Activated T-cell treated with anti-CD3 and anti-CD28 coated beads, Interleukin-2, amount 50 U/mL, for 4 hours (primary cell): ENCODE data around the gene KCNMB1. TPM values are rescaled to one million over a fixed set of nuclear protein-coding genes. Genes with fewer than 3 reads are reported as not detected.

Experiments
- ATAC-seq, 2 donors: fragments of 200-7000 bp; cut with Tn5 transposase; one replicate each; pipeline ENCODE4 v1.10.0; 2021
- DNase-seq: peaks from one replicate; pipeline ENCODE4 v3.0.0-alpha.2; 2020
- H3K27me3 Mint-ChIP-seq: one replicate; pipeline ENCODE4 v1.8.0; 2021; ENCODE audit warnings: low read depth, mixed read lengths
- H3K36me3 Mint-ChIP-seq: one replicate; pipeline ENCODE4 v1.8.0; 2022; ENCODE audit warnings: mixed read lengths; ENCODE audit not compliant: insufficient read depth
- H3K4me1 Mint-ChIP-seq: one replicate; pipeline ENCODE4 v1.8.0; 2021; ENCODE audit warnings: low read depth, mixed read lengths
- H3K4me3 Mint-ChIP-seq: one replicate; pipeline ENCODE4 v1.8.0; 2021; ENCODE audit warnings: mild to moderate bottlenecking, moderate library complexity, mixed read lengths
- H3K9me3 Mint-ChIP-seq: one replicate; pipeline ENCODE4 v1.8.0; 2021; ENCODE audit warnings: mixed read lengths
- total RNA-seq, 3 donors: library from RNA; stranded (reverse); gene quantifications; one replicate each; pipeline ENCODE4 v1.2.1, GENCODE V29; 2021

KCNMB1 gene
- total RNA-seq, 3 donors from 2014 or later: 0.03 TPM; not detected in 2

- H3K4me3 Mint-ChIP-seq: peak overlapping the region; percentile 77
- H3K4me1 Mint-ChIP-seq: peaks cover 28% of the 10 kb centered on the region
- no peaks in the 10 kb centered on the region for H3K9me3 Mint-ChIP-seq
- H3K27me3 Mint-ChIP-seq: no peaks in the 10 kb centered on the region
- ATAC-seq (peak; percentile 42 to 53), DNase-seq (peak; percentile 69)
- H3K36me3 Mint-ChIP-seq: no peaks in the 10 kb centered on the region
Observed at GRCh38 chr5:170333161-170333910, 55.8 kb downstream of the KCNMB1 start.

GRCh38 chr5:170332058-170332457 is 57.1 kb downstream of the KCNMB1 start:
- Mint-ChIP-seq H3K27me3 (no peaks in the 10 kb centered on the region), H3K4me1 (peaks cover 17% of the 10 kb centered on the region), H3K36me3 (no peaks in the 10 kb centered on the region), H3K4me3 (no peak overlapping the region), H3K9me3 (no peaks in the 10 kb centered on the region)
- DNase-seq (no peak), ATAC-seq (no peak)

- Mint-ChIP-seq H3K4me3 (no peak overlapping the region), H3K27me3 (no peaks in the 10 kb centered on the region), H3K4me1 (peaks cover 6% of the 10 kb centered on the region), H3K9me3 (no peaks in the 10 kb centered on the region), H3K36me3 (no peaks in the 10 kb centered on the region)
- DNase-seq: no peak
- ATAC-seq: no peak
Observed at GRCh38 chr5:170330568-170331054, 58.6 kb downstream of the KCNMB1 start.

- H3K4me3 Mint-ChIP-seq: no peak overlapping the region
- no peaks in the 10 kb centered on the region for H3K27me3 Mint-ChIP-seq
- H3K4me1 Mint-ChIP-seq: peaks cover 7% of the 10 kb centered on the region
- H3K9me3 Mint-ChIP-seq: no peaks in the 10 kb centered on the region
- H3K36me3 Mint-ChIP-seq: no peaks in the 10 kb centered on the region
- DNase-seq: no peak
- no peak for ATAC-seq
Observed at GRCh38 chr5:170329524-170329923, 59.6 kb downstream of the KCNMB1 start.

- ATAC-seq (no peak), DNase-seq (no peak)
- no peak overlapping the region for H3K4me3 Mint-ChIP-seq
- no peaks in the 10 kb centered on the region for H3K36me3 Mint-ChIP-seq
- peaks cover 9% of the 10 kb centered on the region for H3K4me1 Mint-ChIP-seq
- H3K27me3 Mint-ChIP-seq: no peaks in the 10 kb centered on the region
- no peaks in the 10 kb centered on the region for H3K9me3 Mint-ChIP-seq
Observed at GRCh38 chr5:170327829-170328228, 61.3 kb downstream of the KCNMB1 start.

GRCh38 chr5:170327168-170327567 is 62.0 kb downstream of the KCNMB1 start:
- H3K4me1 Mint-ChIP-seq: peaks cover 9% of the 10 kb centered on the region
- no peak for DNase-seq
- no peaks in the 10 kb centered on the region for H3K27me3 Mint-ChIP-seq
- H3K4me3 Mint-ChIP-seq: no peak overlapping the region
- no peaks in the 10 kb centered on the region for H3K9me3 Mint-ChIP-seq
- H3K36me3 Mint-ChIP-seq: no peaks in the 10 kb centered on the region
- no peak for ATAC-seq

Other genes with a start within 250 kb of the KCNMB1 start
- gene C5orf58, start 156.4 kb downstream of the KCNMB1 start, total RNA-seq: not detected
- gene LCP2, start 91.6 kb downstream of the KCNMB1 start, total RNA-seq: 100 to 1,000 TPM in 2 of 3 donors, 10 to 100 TPM in 1; 93.0 to 136 (median 132) TPM
- not detected for gene KCNIP1, start 114.7 kb upstream of the KCNMB1 start, total RNA-seq